GM18508 (cell line): Measurements from ENCODE around the gene HORMAD1.
"Not testable (repeated sequence)": the region's sequence is repeated elsewhere in the genome, so short reads cannot be mapped to it uniquely, and the experiment has no call there.

Experiments
- ATAC-seq: cut with Tn5 transposase; IDR thresholded peaks from one replicate; pipeline ENCODE4 v1.9.1; 2021; ENCODE audit warnings: moderate number of reproducible peaks; ENCODE audit not compliant: insufficient read depth, unreplicated experiment

HORMAD1 gene

DNA sequence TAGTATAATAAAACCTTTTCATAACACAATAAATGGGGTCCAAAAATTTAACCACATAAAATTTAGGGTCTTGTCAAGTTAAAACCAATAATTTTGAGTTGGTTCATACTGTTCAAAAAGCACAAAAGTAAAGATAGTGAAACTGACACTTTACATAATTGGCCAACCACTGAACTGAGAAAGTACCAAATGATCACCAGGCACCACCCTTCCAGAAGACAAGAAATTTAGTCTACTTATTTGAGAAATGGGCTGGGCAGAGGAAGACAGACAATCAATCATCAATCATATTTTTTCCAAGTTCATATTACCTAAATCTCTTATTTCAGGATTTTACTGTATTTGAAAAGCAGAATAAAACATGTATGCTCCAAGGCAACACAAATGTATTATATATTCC is 17.3 kb downstream of the HORMAD1 start:
- no peak for ATAC-seq

DNA sequence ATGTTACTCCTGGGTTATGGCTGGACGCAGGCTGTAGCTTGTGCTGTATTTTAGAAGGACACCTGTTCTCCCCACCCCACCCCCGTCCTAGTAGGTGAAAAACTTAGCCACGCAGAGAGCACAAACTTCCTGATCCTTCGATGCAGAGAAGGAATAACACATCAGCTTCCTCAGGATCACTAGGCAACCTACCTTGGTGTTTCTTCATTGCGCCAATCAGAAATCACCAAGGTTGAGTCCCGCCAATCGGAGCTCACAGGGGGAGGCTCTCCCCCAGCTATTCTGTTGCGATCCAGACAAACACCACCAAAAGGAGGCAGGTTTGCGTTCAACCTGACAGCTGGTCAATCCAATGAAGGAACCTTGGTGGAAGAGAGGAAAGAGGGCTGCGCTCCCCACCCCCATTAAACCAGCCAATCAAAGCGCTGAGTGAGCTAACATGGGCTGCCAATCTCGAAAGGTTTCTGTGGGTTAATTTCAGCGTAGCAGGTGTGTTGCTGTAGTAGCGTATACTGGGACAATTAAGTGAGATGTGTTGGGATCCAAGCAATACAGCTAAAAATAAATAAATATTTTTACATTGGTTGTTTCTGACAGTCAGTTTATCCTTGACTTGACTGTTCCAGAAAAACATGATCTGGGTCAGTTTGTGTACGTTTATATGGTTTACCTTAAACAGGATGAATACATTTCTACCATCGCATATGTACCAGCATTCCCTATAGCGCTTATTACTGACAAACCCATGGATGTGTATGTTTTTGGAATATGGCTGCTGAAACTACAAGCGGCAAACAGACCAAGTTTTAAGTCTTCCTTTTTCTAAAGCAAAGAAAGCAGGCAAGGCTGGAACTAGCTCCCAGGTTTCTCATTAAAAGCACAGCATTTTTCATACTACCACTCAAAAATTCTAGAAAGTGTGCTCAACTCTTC is 23.4 kb downstream of the HORMAD1 start, which contains the start of gene GOLPH3L:
Gene GOLPH3L (minus strand): TSS at position 160 of the 933 bp plus-strand sequence. CDS start 2,316 bp downstream, outside the sequence.
- ATAC-seq = peak; percentile 95

DNA sequence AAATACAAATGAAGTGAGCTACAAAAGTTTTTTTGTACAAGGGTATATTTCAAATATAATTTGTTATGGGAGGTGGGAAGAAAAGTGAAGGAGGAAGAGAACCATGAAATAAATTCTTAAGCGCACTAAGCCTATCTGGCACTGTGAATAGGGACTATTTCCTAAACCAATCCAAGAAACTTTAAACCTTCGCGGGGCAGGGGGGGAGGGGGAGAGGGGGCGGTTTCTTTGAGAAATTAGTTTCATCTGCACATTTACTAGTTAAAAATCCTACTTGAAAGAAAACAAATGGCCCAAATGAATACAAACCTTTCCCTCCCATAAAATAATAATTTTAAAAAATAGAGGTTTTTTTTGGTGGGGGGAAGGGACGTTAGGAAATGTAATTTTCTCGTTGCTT is 24.1 kb downstream of the HORMAD1 start:
- ATAC-seq = no peak

DNA sequence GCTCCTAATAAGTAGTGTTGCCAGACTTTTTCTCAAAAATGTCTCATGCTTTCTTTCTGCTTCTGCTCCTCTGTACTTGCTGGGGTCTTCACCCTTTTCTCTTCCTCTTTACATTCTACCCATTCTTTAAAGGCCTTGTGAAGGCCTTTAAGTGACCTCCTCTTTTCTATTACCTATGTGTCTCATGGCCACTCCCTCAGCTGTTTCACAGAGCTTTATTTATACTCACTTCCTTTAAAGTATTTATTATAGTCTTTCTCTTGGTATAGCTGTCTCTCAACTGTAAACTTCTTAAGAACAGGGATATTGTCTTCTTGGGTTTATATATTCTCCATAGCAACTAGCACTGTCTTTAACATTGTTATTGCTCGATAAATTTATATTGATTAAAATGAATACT is 24.5 kb downstream of the HORMAD1 start:
- no peak for ATAC-seq

DNA sequence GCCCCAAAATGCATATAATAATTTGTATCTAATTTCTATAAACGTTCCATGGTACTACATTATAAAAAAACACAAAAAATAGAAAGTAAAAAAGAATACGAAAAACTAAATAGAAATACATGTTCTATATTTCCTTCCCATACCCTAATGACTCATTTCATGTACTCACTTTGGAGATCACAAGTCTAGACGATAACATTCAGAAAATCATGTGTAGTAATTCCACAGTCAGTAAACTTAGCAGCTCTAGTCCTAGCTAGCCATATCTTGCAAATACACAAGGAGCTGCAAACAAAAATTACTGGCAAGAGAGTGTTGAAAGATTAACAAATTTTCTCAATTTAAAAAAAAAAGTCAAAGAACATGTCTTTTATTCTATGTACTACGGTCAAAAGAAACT is 25.1 kb downstream of the HORMAD1 start:
- no peak for ATAC-seq

DNA sequence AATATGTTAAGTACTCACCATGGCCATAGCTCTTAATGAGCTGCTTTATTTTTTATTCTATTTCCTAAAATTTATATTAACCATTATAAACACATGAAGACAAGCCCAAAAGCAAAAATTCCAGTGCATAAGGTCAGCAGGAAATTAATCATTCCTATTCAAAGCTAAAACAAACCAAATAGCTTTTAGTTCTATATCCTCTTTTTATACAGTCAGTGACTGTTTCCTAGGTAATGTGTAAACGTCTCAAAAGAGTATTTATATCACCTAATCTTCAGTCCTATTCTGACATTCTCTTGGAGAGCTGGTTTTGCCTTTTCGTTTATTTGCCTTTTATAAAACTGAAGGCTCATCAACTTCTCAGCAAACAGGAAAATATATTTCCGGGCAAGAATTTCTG is 28.0 kb downstream of the HORMAD1 start:
- no peak for ATAC-seq

DNA sequence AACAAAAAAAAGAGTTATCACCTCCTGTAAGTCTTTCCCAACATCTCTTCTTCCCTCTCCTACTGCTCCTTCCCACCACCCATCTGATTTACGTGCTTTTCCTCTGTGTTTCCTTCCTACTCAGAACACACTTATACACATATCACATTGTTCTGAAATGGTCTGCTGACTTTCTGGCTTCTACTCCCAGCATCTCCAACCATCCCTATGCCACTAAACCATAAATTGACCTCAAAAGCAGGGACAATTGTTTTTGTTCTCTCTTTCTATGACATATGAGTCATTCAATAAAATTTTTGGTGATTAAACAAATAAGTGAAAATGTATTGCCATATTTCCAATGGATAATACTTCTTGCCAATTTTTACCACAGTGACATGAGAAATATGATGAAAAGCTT is 31.9 kb downstream of the HORMAD1 start:
- ATAC-seq = no peak

DNA sequence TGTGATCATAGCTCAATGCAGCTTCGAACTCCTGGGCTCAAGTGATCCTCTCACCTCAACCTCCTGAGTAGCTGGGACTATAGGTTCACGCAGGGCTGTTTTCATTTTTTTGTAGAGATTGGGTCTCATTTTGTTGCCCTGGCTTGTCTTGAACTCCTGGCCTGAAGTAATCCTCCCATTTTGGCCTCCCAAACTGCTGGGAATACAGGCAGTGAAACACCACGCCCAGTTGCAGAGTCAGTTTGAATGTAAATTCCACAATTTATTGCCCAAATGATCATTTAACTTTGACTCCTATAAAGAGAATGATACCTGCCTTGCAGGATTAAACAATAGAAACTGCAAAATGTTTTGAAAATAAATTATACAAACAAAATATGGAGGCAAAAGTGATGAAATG is 34.4 kb downstream of the HORMAD1 start:
- ATAC-seq = no peak

DNA sequence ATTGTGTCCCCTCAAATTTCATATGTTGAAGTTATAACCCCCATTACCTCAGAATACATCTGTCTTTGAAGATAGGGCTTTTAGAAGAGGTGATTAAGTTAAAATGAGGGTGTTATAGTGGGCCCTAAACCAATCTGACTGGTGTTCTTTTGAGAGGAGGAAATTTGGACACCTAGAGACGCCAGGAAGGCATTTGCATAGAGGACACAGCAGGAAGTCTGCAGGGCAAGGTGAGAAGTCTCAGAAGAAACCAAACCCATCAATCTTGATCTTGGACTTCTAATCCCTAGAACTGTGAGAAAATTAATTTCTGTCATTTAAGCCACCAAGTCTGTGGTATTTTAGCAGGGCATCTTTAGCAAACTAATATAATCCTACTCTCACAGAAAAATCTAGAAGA is 36.8 kb downstream of the HORMAD1 start:
- no peak for ATAC-seq

DNA sequence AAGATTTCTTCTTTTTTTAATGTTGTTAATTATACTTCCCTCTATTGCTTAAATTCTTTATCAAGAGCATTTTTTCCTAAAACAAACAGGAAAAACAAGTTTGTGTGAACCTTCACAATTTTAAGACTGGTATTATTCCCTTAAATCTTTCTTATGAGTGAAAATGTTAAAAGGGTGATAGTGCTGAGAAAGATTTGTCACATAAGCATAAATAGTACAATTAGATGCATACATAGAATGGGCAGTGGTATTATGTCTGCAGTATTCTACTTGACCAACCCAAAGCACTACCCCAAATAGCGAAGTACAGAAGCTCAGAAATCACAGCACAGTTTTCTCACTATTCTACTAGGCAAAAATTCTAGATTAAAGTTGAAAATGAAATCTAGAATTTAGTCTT is 41.7 kb downstream of the HORMAD1 start:
- ATAC-seq = no peak

DNA sequence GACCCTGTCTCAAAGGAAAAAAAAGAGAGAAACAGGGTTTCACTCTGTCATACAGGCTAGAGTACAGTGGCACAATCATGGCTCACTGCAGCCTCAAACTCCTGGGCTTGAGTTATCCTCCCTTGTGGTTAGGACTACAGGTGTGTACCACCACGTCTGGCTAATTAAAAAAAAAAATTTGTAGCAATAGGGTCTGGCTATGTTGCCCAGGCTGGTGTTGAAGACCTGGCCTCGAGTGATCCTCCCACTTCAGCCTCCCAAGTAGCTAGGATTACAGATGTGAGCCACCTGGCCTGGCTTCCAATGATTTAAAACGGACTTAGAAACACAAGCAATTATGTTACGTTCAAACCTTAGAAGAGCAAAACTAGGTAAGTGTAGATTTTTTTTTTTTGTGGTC is 45.8 kb downstream of the HORMAD1 start:
- no peak for ATAC-seq

DNA sequence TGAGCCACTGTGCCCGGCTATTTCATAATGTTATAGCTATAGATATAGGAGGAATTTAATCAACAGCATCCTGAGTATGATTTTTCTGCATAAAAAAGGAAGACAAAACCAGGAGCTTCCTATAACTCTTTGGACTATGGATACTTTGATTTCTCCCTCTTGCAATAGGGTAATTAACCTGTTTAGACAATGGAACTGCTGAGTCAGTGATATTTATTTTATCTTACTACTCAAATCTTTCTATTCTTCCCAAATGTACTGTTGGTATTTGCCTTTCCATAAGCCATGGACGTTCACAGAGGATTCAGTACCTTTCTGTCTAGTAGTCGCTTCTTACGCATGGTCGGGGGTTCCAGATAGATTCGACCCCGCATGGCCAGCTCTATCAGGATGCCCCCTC is 57.4 kb downstream of the HORMAD1 start:
- no peak for ATAC-seq

DNA sequence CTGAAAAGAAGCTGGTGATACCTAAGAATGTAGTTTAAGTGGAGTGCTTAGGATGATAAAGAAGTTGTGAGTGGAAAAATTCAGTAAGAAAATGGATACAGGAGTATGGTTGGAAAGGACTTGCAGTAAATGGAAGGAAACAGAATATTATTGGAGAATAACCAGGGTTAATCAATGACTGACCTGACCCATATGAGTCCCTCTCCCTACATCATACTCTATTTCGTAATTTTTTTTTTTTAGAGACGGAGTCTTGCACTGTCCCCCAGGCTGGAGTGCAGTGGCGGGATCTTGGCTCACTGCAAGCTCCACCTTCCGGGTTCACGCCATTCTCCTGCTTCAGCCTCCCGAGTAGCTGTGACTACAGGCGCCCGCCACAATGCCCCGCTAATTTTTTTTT is 57.9 kb downstream of the HORMAD1 start:
- ATAC-seq = no peak

DNA sequence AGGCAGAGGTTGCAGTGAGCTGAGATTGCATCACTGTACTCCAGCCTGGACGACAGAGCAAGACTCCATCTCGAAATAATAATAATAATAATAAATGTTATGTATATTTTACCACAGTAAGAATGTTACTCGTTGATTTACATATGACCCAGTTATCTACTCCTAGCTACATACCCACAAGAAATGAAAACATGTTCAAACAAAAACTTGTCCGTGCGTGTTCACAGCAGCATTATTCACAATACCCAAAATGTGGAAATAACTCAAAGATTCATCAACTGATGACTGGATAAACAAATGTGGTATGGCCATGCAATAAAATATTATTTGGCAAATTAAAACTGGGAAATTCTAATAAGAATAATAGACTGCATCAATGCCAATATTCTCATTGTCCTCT is 59.5 kb downstream of the HORMAD1 start:
- ATAC-seq = no peak

DNA sequence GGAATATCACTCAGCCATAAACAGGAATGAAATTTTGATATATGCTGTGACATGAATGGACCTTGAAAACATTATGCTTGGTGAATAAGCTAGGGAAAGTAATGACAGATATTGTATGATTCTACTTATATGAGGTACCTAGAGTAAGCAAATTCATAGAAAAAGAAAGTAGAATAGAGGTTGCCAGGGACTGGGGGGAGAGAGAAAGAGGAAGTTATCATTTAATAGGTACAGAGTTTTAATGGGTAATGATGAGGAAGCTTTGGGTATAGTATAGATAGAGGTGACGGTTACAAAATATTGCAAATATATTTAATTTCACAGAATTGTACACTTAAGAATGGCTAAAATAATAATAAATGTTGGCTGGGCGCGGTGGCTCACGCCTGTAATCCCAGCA is 60.1 kb downstream of the HORMAD1 start:
- no peak for ATAC-seq

DNA sequence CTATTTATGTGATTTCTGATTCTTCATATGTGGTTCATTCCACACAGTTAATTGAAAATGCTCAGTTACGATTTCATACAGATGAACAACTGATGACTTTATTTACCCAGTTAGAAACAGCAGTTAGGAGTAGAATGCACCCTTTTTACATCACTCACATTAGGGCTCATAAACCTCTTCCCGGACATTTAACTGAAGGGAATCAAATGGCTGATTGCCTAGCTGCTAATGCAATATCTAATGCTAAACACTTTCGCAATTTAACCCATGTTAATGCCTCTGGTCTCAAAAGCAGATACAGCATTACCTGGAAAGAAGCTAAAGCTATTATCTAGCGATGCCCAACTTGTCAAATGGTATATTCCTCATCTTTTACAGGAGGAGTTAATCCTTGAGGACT is 63.6 kb downstream of the HORMAD1 start:
- ATAC-seq = not testable (repeated sequence)

DNA sequence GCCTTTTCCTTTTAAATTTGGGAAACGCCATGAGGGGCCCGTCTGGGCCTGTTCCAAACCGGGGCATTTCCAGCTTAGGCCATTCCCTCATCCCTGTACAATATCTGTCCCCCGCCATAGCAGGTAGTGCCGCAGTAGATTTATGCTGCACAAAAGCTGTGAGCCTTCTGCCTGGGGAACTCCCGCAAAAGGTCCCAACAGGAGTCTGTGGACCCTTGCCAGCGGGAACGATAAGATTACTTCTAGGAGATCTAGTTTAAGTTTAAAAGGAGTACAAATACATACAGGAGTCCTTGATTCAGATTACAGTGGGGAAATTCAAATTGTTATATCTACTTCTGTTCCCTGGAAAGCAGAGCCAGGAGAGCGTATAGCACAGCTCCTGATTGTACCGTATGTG is 66.1 kb downstream of the HORMAD1 start:
- ATAC-seq = not testable (repeated sequence)

DNA sequence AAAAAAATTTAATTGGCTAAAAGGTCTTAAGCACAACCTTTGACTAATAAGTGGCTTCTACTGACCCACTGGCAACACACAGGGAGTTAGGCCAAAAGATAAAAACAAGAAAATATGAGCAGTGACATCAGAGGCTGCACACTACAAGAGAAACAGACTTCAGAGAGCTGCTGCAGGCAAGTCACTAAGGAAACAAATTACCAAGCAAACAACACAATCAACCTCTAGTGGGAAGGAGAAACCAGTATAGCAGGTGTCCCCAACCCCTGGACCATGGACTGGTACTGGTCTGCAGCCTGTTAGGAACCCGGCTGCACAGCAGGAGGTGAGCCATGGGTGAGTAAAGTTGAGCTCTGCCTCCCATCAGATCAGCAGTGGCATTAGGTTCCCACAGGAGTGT is 70.5 kb downstream of the HORMAD1 start:
- ATAC-seq = no peak

DNA sequence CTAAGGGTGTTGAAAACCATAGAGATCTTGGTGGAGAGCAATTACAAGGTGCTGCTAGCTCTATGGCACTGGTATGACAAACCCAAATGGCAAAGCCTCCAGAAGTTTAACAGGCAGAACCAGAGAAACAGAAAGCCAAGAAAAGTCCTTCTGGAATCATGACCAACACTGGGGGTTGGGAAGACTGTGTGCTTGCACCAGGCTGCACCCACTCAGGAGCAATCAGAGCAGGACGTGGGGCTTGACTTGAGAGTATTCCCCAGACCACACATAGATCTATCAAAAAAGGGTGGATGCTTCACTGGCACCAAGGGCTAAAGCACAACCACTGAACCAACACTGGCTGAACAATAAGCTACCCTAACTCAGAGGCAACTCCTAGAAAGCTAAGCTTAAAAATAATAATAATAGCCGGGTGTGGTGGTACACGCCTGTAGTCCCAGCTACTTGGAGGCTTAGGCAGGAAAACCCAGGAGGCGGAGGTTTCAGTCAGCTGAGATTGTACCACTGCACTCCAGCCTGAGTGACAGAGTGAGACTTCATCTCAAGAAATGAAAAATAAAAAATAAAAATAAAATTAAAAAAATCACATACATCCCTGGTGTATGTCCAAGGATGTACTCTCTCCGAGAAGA is 71.1 kb downstream of the HORMAD1 start:
- no peak for ATAC-seq
